IPS-18c (cell line): Measurements from ENCODE around the gene CCL20.
"Not testable (repeated sequence)": the region's sequence is repeated elsewhere in the genome, so short reads cannot be mapped to it uniquely, and the experiment has no call there.

ENCODE experiments used
- H3K4me3 ChIP-seq: 2 replicates; pipeline ENCODE4 v1.7.0; 2013; ENCODE audit warnings: low read depth, mild to moderate bottlenecking, low read length, moderate library complexity; ENCODE audit not compliant: insufficient read depth
- H3K9me3 ChIP-seq: one replicate; pipeline ENCODE4 v1.6.1; 2013; ENCODE audit warnings: mild to moderate bottlenecking, low read length, moderate library complexity; ENCODE audit not compliant: control insufficient read depth, insufficient read depth

CCL20 gene

DNA sequence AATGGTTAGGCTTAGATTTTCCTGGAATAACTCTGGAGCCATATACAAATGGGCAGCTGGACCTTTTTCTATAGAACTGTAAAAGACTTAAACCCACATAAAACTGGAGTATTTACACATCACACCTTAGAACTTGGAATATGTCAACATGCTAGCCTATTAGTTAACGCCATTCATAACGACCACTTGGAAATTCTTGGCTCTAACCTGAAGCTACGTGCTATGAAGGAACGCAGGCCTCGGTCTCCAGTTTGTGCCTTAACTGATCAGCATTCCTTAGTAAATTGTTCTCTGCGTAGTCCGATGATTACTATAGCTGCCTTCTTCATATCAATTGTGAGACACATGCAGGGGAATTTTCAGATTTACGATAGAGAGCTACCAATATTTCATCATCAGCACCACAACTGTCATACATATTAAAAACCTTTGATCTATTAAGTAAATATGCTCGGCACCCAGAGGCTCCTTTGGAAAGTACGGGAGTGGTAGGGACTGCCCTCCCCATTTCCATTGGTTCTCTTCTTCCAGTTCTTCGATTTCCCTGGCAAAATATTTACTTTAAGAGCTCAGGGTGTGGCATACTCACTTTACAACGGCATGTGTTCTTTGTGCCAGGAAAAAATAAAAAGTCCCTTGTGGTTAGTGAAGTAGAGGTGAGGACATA, 17.5 kb upstream of the CCL20 start:
- no peaks in the 10 kb centered on the region for H3K9me3 ChIP-seq
- no peak overlapping the region for H3K4me3 ChIP-seq

DNA sequence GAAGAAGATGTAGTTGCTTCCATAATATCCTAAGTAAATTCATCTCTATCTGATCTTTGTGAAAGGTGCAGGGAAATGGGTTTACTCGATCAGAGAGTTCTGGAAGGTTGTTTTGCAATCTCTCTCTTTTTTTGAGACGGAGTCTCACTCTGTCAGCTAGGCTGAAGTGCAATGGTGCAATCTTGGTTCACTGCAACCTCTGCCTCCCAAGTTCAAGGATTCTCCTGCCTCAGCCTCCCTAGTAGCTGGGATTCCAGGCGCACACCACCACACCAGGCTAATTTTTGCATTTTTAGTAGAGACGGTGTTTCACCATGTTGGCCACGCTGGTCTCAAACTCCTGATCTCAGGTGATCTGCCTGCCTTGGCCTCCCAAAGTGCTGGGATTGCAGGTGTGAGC, 16.9 kb upstream of the CCL20 start:
- H3K9me3 ChIP-seq, H3K4me3 ChIP-seq: not testable (repeated sequence)

DNA sequence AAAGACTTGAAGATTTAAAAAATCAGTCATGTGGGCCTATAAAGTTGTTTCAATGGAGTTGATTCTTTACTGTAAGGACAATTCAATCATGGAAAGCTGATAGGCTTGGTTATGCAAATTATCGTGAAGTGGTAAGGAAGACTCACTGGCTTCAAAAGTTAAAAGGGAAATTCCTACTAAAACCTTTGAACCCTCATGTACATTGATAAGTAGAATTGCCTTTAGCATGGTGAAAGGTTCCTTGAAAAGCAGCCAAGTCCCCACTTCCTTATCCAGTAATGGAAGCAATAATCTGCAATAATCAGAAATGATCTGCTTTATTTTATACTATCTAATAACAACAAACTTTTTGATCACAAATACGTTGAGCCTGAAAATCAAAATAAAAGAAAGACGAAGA, 14.4 kb upstream of the CCL20 start:
- H3K9me3 ChIP-seq: no peaks in the 10 kb centered on the region
- no peak overlapping the region for H3K4me3 ChIP-seq

DNA sequence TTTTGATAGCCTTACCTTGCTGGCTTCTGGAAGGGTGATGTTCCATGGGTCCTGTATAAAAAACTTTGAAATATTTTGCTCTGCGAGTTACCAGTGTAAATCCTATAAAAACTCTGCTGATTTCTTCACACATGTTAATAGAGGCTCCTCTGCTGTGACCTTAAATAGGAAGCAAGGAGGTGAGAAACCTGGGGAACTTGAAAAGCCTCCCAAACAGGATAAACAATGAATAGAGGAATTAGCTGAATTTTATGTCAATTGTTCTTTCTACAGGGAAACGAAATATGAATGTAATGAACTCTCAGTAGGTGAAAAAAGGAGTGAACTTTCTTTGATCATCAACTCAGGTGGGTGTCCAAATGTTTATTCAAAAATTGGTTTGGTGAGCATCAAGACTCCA, 10.8 kb upstream of the CCL20 start:
- Histone ChIP-seq H3K4me3 (no peak overlapping the region), H3K9me3 (no peaks in the 10 kb centered on the region)

DNA sequence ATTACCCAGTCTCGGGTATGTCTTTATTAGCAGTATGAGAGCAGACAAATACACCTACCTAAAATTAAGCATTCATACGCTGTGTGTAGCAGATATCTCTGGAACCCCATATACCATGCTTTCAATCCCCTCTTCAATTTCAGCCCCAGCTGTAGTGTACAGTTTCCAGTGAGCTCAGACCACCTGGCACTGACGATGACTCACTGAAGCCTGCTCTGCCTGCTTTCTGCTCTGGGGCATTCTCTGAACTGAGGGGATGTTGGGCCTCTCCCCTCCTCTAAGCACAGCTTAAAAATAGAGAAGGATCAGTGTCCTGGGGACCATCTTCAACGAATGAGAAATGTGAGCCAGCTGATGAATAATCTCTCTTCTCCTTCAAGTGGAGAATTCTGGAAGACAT, 8.7 kb upstream of the CCL20 start:
- Histone ChIP-seq H3K4me3 (no peak overlapping the region), H3K9me3 (no peaks in the 10 kb centered on the region)

DNA sequence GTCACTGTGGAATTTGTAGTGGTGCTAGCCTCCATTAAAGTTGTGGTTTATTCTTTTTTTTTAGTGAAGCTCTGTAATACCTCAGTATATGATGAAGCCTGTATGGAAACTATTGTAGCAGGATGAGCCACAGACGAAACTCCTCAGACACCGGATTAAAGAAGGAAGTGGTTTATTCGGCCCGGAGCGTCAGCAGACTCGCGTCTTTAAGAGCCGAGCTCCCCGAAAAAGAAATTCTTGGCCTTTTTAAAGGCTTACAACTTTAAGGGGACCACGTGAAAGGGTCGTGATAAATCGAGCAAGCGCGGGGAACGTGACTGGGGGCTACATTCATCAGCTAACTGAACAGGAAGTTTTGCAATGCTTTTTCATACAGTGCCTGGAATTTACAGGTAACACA, 8.1 kb upstream of the CCL20 start:
- Histone ChIP-seq H3K9me3 (no peaks in the 10 kb centered on the region), H3K4me3 (no peak overlapping the region)

DNA sequence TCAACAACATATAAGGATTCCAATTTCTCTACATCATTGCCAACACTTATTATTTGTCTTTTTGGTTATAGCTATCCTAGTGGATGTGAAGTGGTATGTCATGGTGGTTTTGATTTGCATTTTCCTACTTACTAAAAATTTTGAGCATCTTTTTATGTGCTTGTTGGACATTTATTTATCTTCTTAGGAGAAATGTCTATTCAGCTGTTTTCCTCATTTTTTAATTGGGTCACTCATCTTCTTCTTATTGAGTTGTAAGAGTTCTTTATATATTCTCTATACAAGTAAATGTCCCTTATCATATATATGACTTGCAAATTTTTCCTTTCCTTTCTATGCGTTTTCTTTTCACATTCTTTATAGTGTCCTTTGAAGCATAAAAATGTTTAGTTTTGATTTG, 4.7 kb upstream of the CCL20 start:
- H3K4me3 ChIP-seq: no peak overlapping the region

DNA sequence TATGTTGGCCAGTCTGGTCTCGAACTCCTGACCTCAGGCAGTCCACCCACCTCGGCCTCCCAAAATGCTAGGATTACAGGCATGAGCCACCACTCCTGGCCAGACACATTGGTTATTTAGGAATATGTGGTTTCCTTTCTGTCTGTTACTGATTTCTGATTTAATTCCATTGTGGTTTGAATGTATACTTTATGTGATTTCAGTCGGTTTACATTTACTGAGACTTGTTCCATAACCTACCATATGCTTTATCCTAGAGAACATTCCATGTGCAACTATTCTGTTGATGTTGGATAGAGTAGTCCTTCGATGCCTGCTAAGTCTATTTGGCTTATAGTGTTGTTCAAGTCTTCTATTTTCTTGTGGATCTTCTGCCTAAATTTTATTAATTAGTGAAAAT, 1.6 kb upstream of the CCL20 start:
- no peak overlapping the region for H3K4me3 ChIP-seq
- H3K9me3 ChIP-seq: no peaks in the 10 kb centered on the region

More for the DNA sequence above, 4.7 kb upstream of the CCL20 start:
- H3K9me3 ChIP-seq: no peaks in the 10 kb centered on the region

DNA sequence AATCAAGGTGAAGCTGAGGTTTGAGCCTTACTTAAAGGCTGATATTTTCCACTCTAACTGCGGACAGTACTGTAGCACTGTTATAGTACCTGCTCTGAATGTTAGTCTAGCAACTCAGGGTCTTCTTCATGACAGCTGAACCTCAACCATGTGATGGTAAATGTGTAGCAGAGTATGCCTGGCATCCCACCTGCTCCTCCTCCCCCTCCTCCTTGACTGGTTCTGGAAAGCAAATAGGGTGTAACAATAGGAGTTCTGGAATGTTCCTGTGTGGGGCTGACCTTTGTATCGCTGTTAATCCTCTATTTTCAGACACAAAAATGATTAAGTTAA, 447 bp upstream of the CCL20 start:
- no peaks in the 10 kb centered on the region for H3K9me3 ChIP-seq

DNA sequence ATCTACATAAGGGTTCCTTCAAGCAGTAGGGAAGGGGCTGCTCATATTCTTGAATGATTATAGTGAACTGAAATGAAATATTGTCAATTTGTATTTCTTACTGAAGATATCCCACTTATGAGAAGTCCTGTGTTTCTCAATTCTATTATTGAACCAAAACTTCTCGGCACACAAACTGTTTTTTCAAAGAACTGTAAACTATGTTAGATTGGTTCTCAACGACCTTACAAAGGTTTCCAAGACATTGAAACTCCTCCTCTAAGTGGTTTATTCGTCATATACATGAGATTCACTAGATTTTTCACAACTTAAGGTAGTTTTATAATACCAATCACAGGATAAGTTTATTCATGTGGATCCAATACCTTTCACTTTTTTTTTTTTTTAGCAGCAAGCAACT, 1.4 kb downstream of the CCL20 start:
- Histone ChIP-seq H3K9me3 (no peaks in the 10 kb centered on the region), H3K4me3 (no peak overlapping the region)

More for the DNA sequence above, 447 bp upstream of the CCL20 start:
- no peak overlapping the region for H3K4me3 ChIP-seq

DNA sequence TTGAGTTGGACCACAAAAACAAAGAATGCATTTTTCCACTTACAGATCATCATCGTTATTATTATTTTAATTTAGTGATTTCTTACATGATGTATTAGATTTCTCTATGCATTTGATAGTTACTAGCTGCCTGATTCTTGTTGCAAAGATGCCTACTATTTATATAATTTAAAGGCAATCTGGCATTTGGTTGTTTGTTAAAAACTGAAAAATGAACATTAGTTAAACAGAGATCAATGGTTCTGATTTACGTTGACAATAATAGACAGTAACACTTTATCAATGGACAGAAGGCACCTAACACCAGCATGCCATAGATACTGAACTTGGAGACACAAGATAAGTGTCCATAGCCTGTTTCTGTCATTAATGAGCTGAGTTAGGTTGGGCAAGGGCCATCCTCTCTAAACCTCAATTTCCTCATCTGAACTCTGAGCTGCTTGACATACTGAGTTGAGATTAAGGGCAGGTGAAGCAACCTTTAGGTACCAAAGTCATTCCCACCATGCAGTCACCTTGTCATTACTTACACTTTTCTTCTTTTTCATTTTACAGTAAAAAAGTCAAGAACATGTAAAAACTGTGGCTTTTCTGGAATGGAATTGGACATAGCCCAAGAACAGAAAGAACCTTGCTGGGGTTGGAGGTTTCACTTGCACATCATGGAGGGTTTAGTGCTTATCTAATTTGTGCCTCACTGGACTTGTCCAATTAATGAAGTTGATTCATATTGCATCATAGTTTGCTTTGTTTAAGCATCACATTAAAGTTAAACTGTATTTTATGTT, 3.1 kb downstream of the CCL20 start:
- Histone ChIP-seq H3K9me3 (no peaks in the 10 kb centered on the region), H3K4me3 (no peak overlapping the region)

DNA sequence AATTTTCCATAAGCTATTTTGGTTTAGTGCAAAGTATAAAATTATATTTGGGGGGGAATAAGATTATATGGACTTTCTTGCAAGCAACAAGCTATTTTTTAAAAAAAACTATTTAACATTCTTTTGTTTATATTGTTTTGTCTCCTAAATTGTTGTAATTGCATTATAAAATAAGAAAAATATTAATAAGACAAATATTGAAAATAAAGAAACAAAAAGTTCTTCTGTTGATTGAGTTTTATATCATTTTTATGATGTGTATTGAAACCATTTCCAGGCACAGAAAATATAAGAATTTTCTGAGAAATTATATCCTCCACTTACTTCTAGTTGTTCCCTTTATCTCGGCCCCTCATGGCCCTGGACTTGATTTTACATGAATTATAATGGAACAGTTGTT, 3.7 kb downstream of the CCL20 start:
- no peak overlapping the region for H3K4me3 ChIP-seq

DNA sequence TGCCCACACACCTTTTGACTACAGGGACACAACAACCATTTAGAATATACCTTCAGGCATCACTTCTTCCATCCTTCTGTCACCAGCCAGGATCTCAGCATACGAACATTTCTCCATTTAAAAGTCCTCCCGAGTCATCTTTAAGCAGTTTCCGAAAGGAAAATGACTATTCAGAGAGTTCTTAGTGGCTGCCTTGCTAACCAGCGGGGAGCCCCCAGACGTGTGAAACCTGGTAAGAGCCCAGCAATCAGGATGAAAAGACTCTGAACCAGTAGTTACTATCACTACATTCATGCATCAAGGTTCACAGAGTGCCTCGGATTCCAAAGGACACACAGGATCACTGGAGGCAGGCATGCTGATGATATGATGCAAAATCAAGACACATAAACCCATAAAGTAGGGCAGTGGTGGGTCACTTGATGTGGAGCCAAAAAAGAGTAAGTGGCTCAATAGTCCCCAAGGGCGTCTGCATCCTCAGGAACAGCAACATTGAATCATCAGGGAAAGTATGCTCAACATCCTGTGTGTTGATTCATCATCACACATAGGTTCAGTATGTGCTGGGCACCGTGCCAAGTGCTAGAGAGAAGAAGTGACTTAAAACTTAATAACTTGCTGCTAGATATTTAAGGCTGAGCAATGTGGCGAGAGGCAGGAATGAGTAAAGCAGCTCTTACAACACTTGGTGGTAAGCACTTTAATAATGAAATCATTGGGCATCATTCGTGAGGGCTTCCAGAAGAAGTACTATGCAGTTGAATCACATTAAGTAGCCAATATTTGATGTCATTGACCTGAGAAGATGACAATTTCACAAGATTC, 4.4 kb downstream of the CCL20 start:
- no peak overlapping the region for H3K4me3 ChIP-seq
- H3K9me3 ChIP-seq: no peaks in the 10 kb centered on the region

More for the DNA sequence above, 3.7 kb downstream of the CCL20 start:
- H3K9me3 ChIP-seq: no peaks in the 10 kb centered on the region

DNA sequence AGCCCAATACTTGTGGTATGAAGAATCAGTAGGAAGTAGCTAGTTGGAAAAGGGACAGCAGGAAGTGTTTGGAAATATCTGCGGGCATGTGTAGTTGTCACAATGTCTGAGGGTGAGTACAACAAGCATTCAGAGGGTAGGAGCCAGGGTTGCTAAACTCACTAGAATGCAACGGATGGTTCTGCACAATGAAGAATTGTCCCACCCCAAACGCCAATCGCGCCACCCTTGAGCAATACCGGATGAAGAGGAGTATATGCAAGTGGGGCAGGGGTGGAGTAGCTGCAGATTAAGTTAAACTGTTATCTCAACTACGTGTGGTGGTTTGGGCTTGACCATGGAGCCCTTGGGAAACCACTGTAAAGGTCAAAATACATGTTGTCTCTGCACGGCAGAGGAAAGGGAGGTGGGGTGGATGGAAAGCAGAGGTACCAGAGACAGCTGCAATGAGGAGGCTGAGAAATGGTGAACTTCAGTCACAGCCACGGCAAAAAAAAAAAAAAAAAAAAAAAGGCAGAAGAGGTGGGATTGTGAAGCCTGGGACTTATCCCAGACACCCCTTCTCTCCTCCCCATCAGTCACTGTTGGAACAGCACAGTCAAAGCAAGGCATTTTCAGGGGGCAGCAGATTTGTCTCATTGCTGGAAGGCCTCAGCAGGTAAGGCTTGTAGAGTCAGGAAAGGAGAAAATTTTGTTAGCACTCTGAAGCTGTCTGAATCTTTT, 5.2 kb downstream of the CCL20 start:
- H3K9me3 ChIP-seq: no peaks in the 10 kb centered on the region
- H3K4me3 ChIP-seq: no peak overlapping the region

DNA sequence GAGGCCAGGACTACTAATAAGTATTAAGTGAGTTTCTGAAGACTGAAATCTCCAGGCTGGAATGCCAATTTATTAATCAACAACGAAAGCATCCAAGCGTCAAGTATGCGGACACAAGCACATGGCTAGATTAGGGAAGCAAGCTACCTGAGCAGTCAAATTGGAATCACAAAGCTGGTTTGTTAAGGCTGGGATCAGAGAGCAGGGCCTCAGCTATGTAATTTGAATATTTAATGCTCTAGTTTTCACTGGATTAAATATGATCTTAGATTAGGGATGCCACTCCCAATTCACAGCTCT, 5.7 kb downstream of the CCL20 start:
- Histone ChIP-seq H3K4me3 (no peak overlapping the region), H3K9me3 (no peaks in the 10 kb centered on the region)

DNA sequence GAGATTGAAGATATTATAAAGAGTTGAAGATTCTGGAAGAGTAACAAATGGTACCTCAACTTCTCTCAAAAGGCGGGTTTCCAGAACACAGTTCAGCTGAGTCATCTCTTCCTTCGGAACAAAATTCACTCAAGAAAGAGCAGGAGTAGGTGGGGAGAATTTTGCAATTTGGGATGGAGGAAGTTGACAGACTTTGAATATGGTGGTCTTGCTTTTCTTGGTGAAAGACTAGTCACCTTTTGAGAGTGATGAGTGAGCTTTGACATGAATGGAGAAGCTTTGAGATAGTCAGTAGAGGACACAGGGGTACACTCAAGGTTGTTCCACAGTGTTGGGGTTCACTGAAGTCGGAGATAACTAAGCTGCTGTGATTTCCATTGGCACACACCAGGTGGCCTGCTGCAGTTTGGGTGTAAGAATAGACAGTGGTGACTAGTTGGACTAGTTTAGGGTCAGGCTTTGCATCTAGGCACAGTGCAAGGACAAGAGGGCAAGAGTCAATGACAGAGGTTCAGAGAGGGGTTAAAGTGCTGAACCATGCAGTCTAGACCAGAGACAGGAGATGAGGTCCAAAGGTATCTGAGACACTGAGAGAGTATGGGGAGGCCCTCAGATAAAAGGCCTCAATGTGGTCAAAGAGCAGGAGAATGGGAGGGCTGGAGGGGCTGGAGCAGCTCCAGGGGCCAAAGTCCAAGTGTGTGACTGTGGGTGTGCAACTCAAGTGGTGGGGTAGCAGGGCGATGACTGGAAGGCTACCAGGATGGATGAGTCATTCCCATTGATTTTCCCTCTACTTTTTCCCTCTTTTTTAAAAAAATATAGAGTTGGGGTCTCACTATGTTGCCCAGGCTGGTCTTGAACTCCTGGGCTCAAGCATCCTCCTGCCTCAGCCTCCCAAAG, 7.7 kb downstream of the CCL20 start:
- no peak overlapping the region for H3K4me3 ChIP-seq
- no peaks in the 10 kb centered on the region for H3K9me3 ChIP-seq
